Transverse colon (tissue), 4 donors: ENCODE measurements around the gene SNX27. TPM values are rescaled to one million over a fixed set of nuclear protein-coding genes. Genes with fewer than 3 reads are reported as not detected.

ENCODE experiments used
- DNase-seq: peaks from one replicate; pipeline ENCODE4 v3.0.0-alpha.2; 2019
- H3K27ac ChIP-seq, 4 donors: fragments of 200-600 bp; sonication (generic); 2 replicates each; pipeline ENCODE4 v1.5.1; 2016 to 2018; ENCODE audit warnings: inconsistent platforms in 4 of 4
- H3K27me3 ChIP-seq: fragments of 200-600 bp; sonication (generic); 2 replicates; pipeline ENCODE4 v1.5.1; 2017; ENCODE audit warnings: inconsistent platforms
- H3K36me3 ChIP-seq, 4 donors: fragments of 200-600 bp; sonication (generic); 2 replicates each; pipeline ENCODE4 v1.5.1; 2017 to 2019; ENCODE audit warnings: inconsistent platforms in 4 of 4
- H3K4me1 ChIP-seq, 4 donors: fragments of 200-600 bp; sonication (generic); 2 replicates each; pipeline ENCODE4 v1.5.1; 2017 to 2020; ENCODE audit warnings: inconsistent platforms in 4 of 4
- H3K4me3 ChIP-seq, 4 donors: fragments of 200-600 bp; sonication (generic); 1 replicate in 1 of 4; 2 replicates in 3 of 4; pipeline versions ENCODE4 v1.5.1 to v1.6.1; 2017 to 2019; ENCODE audit warnings: inconsistent platforms in 4 of 4
- H3K9me3 ChIP-seq, 2 donors: fragments of 200-600 bp; sonication (generic); 2 replicates each; pipeline ENCODE4 v1.5.1; 2017 to 2019; ENCODE audit warnings: inconsistent platforms in 2 of 2
- CTCF ChIP-seq, 5 experiments: fragments of 200-600 bp in 3 of 5; fragments of 450-650 bp in 2 of 5; sonication (generic) in 3 of 5; IDR thresholded peaks; 1 replicate in 2 of 5; 2 replicates in 3 of 5; pipeline ENCODE4 v1.5.1; 2016 to 2017; ENCODE audit warnings: antibody characterized with exemption in 5 of 5, inconsistent platforms in 3 of 5, mild to moderate bottlenecking in 2 of 5, moderate library complexity in 1 of 5
- EP300 ChIP-seq: sonication (generic); formaldehyde crosslinking; IDR thresholded peaks from one replicate; pipeline ENCODE4 v1.6.1; 2017; ENCODE audit warnings: antibody characterized with exemption, low read depth
- POLR2A ChIP-seq: fragments of 450-650 bp; IDR thresholded peaks from one replicate; pipeline ENCODE4 v1.6.1; 2016; ENCODE audit warnings: antibody characterized with exemption, mild to moderate bottlenecking, moderate library complexity
- POLR2AphosphoS5 ChIP-seq, 3 donors: sonication (generic); formaldehyde crosslinking; IDR thresholded peaks; one replicate each; pipeline ENCODE4 v1.6.1; 2016; ENCODE audit warnings: antibody characterized with exemption in 3 of 3
- WGBS, 2 donors: methylation state at CpG; one replicate each; pipeline ENCODE4 v1.1.5; 2018; ENCODE audit warnings: low coverage in 1 of 2; 5-methylcytosine and 5-hydroxymethylcytosine counted together
- in situ Hi-C, 4 donors: fragments of 200-750 bp; cut with MboI; loops; one replicate each; pipeline versions ENCODE4 v1.15.0 to v1.15.1; 2017; ENCODE audit warnings: low sequenced_read_pairs in 3 of 4, low pct_ligation_motif_present in 1 of 4, low pct_unique_long_range_greater_than_20kb in 1 of 4
- intact Hi-C: fragments of 100-400 bp; cut with DNase I; formaldehyde crosslinking; loops from one replicate; pipeline ENCODE4 v1.15.1; 2023; ENCODE audit warnings: low total_unique reads
- total RNA-seq, 4 donors: library from RNA; depleted of rRNA; stranded (reverse); fragments of >200 nt; gene quantifications; one replicate each; pipeline ENCODE4 v1.1.0, GENCODE V29; 2016

SNX27 gene
- total RNA-seq, 4 donors from 2014 or later: 11.5 to 37.0 (median 24.6) TPM

- H3K4me3 ChIP-seq: no peak overlapping the region
- TF ChIP-seq POLR2AphosphoS5 (IDR thresholded peaks at IDR 0.05): no peak
- no peak for TF ChIP-seq CTCF (IDR thresholded peaks at IDR 0.05)
- no peak for TF ChIP-seq EP300
- no peak for TF ChIP-seq POLR2A
- in situ Hi-C loops: no loop called here
- H3K36me3 ChIP-seq: peaks cover 0 to 16% (median 5%) of the 10 kb centered on the region in 4 donors
- H3K9me3 ChIP-seq: no peaks in the 10 kb centered on the region
- intact Hi-C loops: no loop called here
- 83 to 92% methylated on average over 1 to 5 of the region's 5 CpGs for WGBS, 2 donors
- DNase-seq: no peak
- peaks cover 0 to 9% (median 4%) of the 10 kb centered on the region in 4 donors for H3K4me1 ChIP-seq
- H3K27me3 ChIP-seq: no peaks in the 10 kb centered on the region
- H3K27ac ChIP-seq: no peak overlapping the region
Observed at GRCh38 chr1:151701515-151701914, 89.7 kb downstream of the SNX27 start.

GRCh38 chr1:151702936-151703335 lies 91.1 kb downstream of the SNX27 start:
- H3K4me1 ChIP-seq: peaks cover 0 to 9% (median 4%) of the 10 kb centered on the region in 4 donors
- 57% methylated on average over 8 of the region's 8 CpGs; no CpG with 5 or more reads in 1 of the 2 donors for WGBS, 2 donors
- no peak for TF ChIP-seq POLR2A
- no peak for TF ChIP-seq CTCF (IDR thresholded peaks at IDR 0.05)
- TF ChIP-seq POLR2AphosphoS5 (IDR thresholded peaks at IDR 0.05): no peak
- TF ChIP-seq EP300: no peak
- no peak overlapping the region for H3K27ac ChIP-seq
- H3K9me3 ChIP-seq: no peaks in the 10 kb centered on the region
- H3K4me3 ChIP-seq: no peak overlapping the region
- DNase-seq: no peak
- H3K27me3 ChIP-seq: no peaks in the 10 kb centered on the region
- intact Hi-C loops: no loop called here
- in situ Hi-C loops: no loop called here
- peaks cover 0 to 16% (median 2%) of the 10 kb centered on the region in 4 donors for H3K36me3 ChIP-seq

GRCh38 chr1:151703813-151704212 lies 92.0 kb downstream of the SNX27 start:
- WGBS, 2 donors: 60 to 74% methylated on average over 4 to 17 of the region's 17 CpGs
- in situ Hi-C loops (no loop called here), intact Hi-C loops (loop anchor here (1.0 kb wide), 1 partner anchor 106 kb away; no protein-coding TSS in a partner anchor)

GRCh38 chr1:151704246-151704645 lies 92.4 kb downstream of the SNX27 start:
- H3K4me1 ChIP-seq: peaks cover 0 to 9% (median 4%) of the 10 kb centered on the region in 4 donors
- peaks cover 0 to 12% (median under 1%) of the 10 kb centered on the region in 4 donors for H3K36me3 ChIP-seq
- DNase-seq: no peak
- no peak overlapping the region for H3K27ac ChIP-seq
- in situ Hi-C loops (no loop called here), intact Hi-C loops (loop anchor here (1.0 kb wide), 1 partner anchor 106 kb away; no protein-coding TSS in a partner anchor)
- TF ChIP-seq EP300 (no peak), CTCF (IDR thresholded peaks at IDR 0.05) (no peak), POLR2A (no peak), POLR2AphosphoS5 (IDR thresholded peaks at IDR 0.05) (no peak)
- WGBS, 2 donors: 66 to 100% methylated on average over 4 of the region's 4 CpGs
- no peaks in the 10 kb centered on the region for H3K27me3 ChIP-seq
- H3K9me3 ChIP-seq: no peaks in the 10 kb centered on the region
- no peak overlapping the region for H3K4me3 ChIP-seq

More at GRCh38 chr1:151703813-151704212, 92.0 kb downstream of the SNX27 start:
- Histone ChIP-seq H3K27ac (no peak overlapping the region), H3K9me3 (no peaks in the 10 kb centered on the region), H3K27me3 (no peaks in the 10 kb centered on the region), H3K36me3 (peaks cover 0 to 16% (median 2%) of the 10 kb centered on the region in 4 donors), H3K4me3 (no peak overlapping the region), H3K4me1 (peaks cover 0 to 9% (median 4%) of the 10 kb centered on the region in 4 donors)
- TF ChIP-seq EP300 (no peak), CTCF (IDR thresholded peaks at IDR 0.05) (no peak), POLR2AphosphoS5 (IDR thresholded peaks at IDR 0.05) (no peak), POLR2A (no peak)
- no peak for DNase-seq
